ENCODE results near the gene MTA1. TPM values are rescaled to one million over a fixed set of nuclear protein-coding genes. Genes with fewer than 3 reads are reported as not detected.

Gene MTA1
- total and polyA plus RNA-seq, 2 of the 8 experiments (the other 6 are each of a cell fraction or from before 2014, with no cell fraction given) = 73.9 to 221 TPM

- no peak overlapping the region for H3K4ac ChIP-seq (replicated peaks; ENCODE audit: insufficient read length, low read depth, low read length)
- no peak for FAIRE-seq
- no peaks in the 10 kb centered on the region for H3K79me1 ChIP-seq (ENCODE audit: low read depth, low read length)
- peaks cover 0 to 2% of the 10 kb centered on the region in 2 experiments for H4K20me1 ChIP-seq (replicated peaks in 1 of 2; ENCODE audit: control insufficient read depth in 1 of 2, insufficient read depth in 2 of 2, low read length in 2 of 2)
- 91% methylated on average over 21 of the region's 21 CpGs; no CpG with 5 or more reads in 1 of the 2 experiments for WGBS, 2 experiments (ENCODE audit: extremely low coverage in 1 of 2, insufficient coverage in 1 of 2, insufficient read length in 1 of 2, insufficient replicate concordance in 2 of 2, low coverage in 1 of 2, low lambda C conversion rate in 2 of 2, missing lambda C conversion rate in 1 of 2)
- H2BK120ac ChIP-seq (replicated peaks; ENCODE audit: low read depth, low read length) = no peak overlapping the region
- no peak overlapping the region for H3K9ac ChIP-seq (replicated peaks in 1 of 4; ENCODE audit: extremely low read depth in 1 of 4, low read depth in 3 of 4, low read length in 3 of 4)
- DNase-seq (ENCODE audit: low read depth in 1 of 2, low spot score in 2 of 2) = no peak
- no peaks in the 10 kb centered on the region for H3K23me2 ChIP-seq (ENCODE audit: low read depth, low read length)
- no peak overlapping the region for H3K4me2 ChIP-seq (ENCODE audit: insufficient read depth in 1 of 2, low read depth in 2 of 2, low read length in 2 of 2)
- H3K36me3 ChIP-seq (ENCODE audit: control insufficient read depth in 2 of 4, insufficient read depth in 4 of 4, low read length in 3 of 4) = no peaks in the 10 kb centered on the region
- H3K23ac ChIP-seq (ENCODE audit: insufficient read length) = no peak overlapping the region
- H2BK5ac ChIP-seq (ENCODE audit: low read depth, low read length) = no peak overlapping the region
- H3K18ac ChIP-seq (ENCODE audit: extremely low read depth, low read length) = no peak overlapping the region
- H3K4me3 ChIP-seq (ENCODE audit: extremely low read depth in 1 of 4, insufficient read depth in 2 of 4, low read depth in 3 of 4, low read length in 4 of 4) = no peak overlapping the region
- H2AK5ac ChIP-seq (ENCODE audit: low read depth, low read length) = no peak overlapping the region
- H4K91ac ChIP-seq (replicated peaks; ENCODE audit: insufficient read length, low read length) = no peak overlapping the region
- POLR2A ChIA-PET (ENCODE audit: partially characterized antibody) = interaction anchor here (1.4 to 1.7 kb wide), 2 partner anchors 43 to 53 kb away, joined by 3 to 4 read pairs; no protein-coding TSS in a partner anchor
- H2AFZ ChIP-seq (ENCODE audit: low read length) = no peak overlapping the region
- H3K14ac ChIP-seq (ENCODE audit: insufficient read length) = no peak overlapping the region
- H3K56ac ChIP-seq (replicated peaks; ENCODE audit: insufficient read length, low read depth, low read length) = no peak overlapping the region
- H3K27me3 ChIP-seq (replicated peaks in 1 of 4; ENCODE audit: control insufficient read depth in 3 of 4, extremely low read depth in 1 of 4, insufficient read depth in 3 of 4, low read length in 3 of 4) = no peaks in the 10 kb centered on the region
- no peak overlapping the region for H3K27ac ChIP-seq (ENCODE audit: low read depth, low read length)
- H4K8ac ChIP-seq (ENCODE audit: extremely low read depth, insufficient read depth, low read length) = no peak overlapping the region; the same call in 1 of the 2 replicates
- H2BK20ac ChIP-seq (ENCODE audit: low read length) = no peak overlapping the region
- H2BK15ac ChIP-seq (ENCODE audit: low read length) = no peak overlapping the region
- peaks cover 0 to 3% (median 0%) of the 10 kb centered on the region in 4 experiments; a peak in 2 of 7 replicates for H3K4me1 ChIP-seq (replicated peaks in 1 of 4; ENCODE audit: control insufficient read depth in 3 of 4, insufficient read depth in 4 of 4, low read length in 3 of 4)
- H3K79me2 ChIP-seq (ENCODE audit: control insufficient read depth in 1 of 2, insufficient read depth in 2 of 2, low read length in 2 of 2) = no peaks in the 10 kb centered on the region
- H2BK12ac ChIP-seq (ENCODE audit: low read depth, low read length) = no peak overlapping the region
- H4K5ac ChIP-seq (ENCODE audit: insufficient read length, low read depth, low read length) = no peak overlapping the region
- no peaks in the 10 kb centered on the region for H3K9me3 ChIP-seq (ENCODE audit: insufficient read depth in 2 of 2, low read depth in 1 of 2, low read length in 1 of 2)
- CTCF ChIA-PET (ENCODE audit: partially characterized antibody) = no interaction called here
- TF ChIP-seq CEBPB (IDR thresholded peaks at IDR 0.05; ENCODE audit: low read depth, low read length) = no peak
- no peak for TF ChIP-seq TBP (IDR thresholded peaks at IDR 0.05; ENCODE audit: low read depth, low read length)
- no peak for TF ChIP-seq KDM5A (IDR thresholded peaks at IDR 0.05; ENCODE audit: low read length)
- TF ChIP-seq GABPA (IDR thresholded peaks at IDR 0.05; ENCODE audit: borderline replicate concordance, insufficient read depth, low read length) = no peak
- no peak for TF ChIP-seq RBBP5 (IDR thresholded peaks at IDR 0.05; ENCODE audit: borderline replicate concordance, low read depth, low read length)
- no peak for TF ChIP-seq RFX5 (IDR thresholded peaks at IDR 0.05; ENCODE audit: borderline replicate concordance, low read depth, low read length)
- no peak for TF ChIP-seq MAFK (IDR thresholded peaks at IDR 0.05; ENCODE audit: low read depth, low read length)
- TF ChIP-seq SAP30 (IDR thresholded peaks at IDR 0.05; ENCODE audit: insufficient read depth, insufficient replicate concordance, low read length) = no peak
- no peak for TF ChIP-seq SIRT6 (IDR thresholded peaks at IDR 0.05; ENCODE audit: low read length)
- no peak for TF ChIP-seq POU5F1 (IDR thresholded peaks at IDR 0.05; ENCODE audit: low read depth, low read length)
- no peak for TF ChIP-seq SP2 (IDR thresholded peaks at IDR 0.05; ENCODE audit: low read length)
Observed at GRCh38 chr14:105500036-105500725, 80.6 kb downstream of the MTA1 start.

Measured in H1 (cell line).